ENCODE measurements around the gene CLIP3.
A peak's percentile ranks its signal among the peaks of the same experiment; 100 is the strongest.
"Not testable (repeated sequence)": the region's sequence is repeated elsewhere in the genome, so short reads cannot be mapped to it uniquely, and the experiment has no call there.

The CLIP3 gene

GRCh38 chr19:36032251-36033104 lies at the start of gene CLIP3:
CLIP3 (minus strand) TSS chr19:36032873; CDS start chr19:36032357, 516 bp downstream.
- DNase-seq, result peak; percentile 15

- no peak for DNase-seq
Measured at GRCh38 chr19:36081894-36082293, 49.2 kb upstream of the CLIP3 start.

- DNase-seq, result no peak
Measured at GRCh38 chr19:36081385-36081784, 48.7 kb upstream of the CLIP3 start.

GRCh38 chr19:36079389-36079945 lies 46.8 kb upstream of the CLIP3 start:
- DNase-seq, result no peak

- no peak for DNase-seq
Measured at GRCh38 chr19:36073121-36073876, 40.6 kb upstream of the CLIP3 start.

GRCh38 chr19:36072081-36072480 lies 39.4 kb upstream of the CLIP3 start:
- DNase-seq, result no peak

- DNase-seq, result not testable (repeated sequence)
Measured at GRCh38 chr19:36068810-36069499, 36.3 kb upstream of the CLIP3 start.

GRCh38 chr19:36067681-36068080 lies 35.0 kb upstream of the CLIP3 start:
- DNase-seq, result no peak

GRCh38 chr19:36064826-36065225 lies 32.2 kb upstream of the CLIP3 start:
- no peak for DNase-seq

GRCh38 chr19:36061367-36061766 lies 28.7 kb upstream of the CLIP3 start:
- DNase-seq, result no peak

- no peak for DNase-seq
Measured at GRCh38 chr19:36060430-36060829, 27.8 kb upstream of the CLIP3 start.

- no peak for DNase-seq
Measured at GRCh38 chr19:36059180-36059910, 26.7 kb upstream of the CLIP3 start.

- DNase-seq, result no peak
Measured at GRCh38 chr19:36058481-36059179, 26.0 kb upstream of the CLIP3 start.

GRCh38 chr19:36054733-36055686 lies 22.3 kb upstream of the CLIP3 start, which contains the start of gene WDR62:
WDR62 (plus strand) TSS chr19:36054897; CDS start chr19:36054972, 75 bp downstream.
- peak; percentile 95 for DNase-seq

GRCh38 chr19:36054119-36054732 lies 21.6 kb upstream of the CLIP3 start, which contains the start of gene THAP8:
THAP8 (minus strand) TSS chr19:36054285; CDS start chr19:36054217, 68 bp downstream.
- DNase-seq, result peak; percentile 98

GRCh38 chr19:36051637-36052036 lies 19.0 kb upstream of the CLIP3 start:
- no peak for DNase-seq

GRCh38 chr19:36051236-36051635 lies 18.6 kb upstream of the CLIP3 start:
- DNase-seq, result peak; percentile 9

- no peak for DNase-seq
Measured at GRCh38 chr19:36049080-36049698, 16.5 kb upstream of the CLIP3 start.

- no peak for DNase-seq
Measured at GRCh38 chr19:36047835-36048234, 15.2 kb upstream of the CLIP3 start.

Measured in DMS 273 treated with DMSO at 0.1 percent for 48 hours (cell line).